ENCODE data around the gene CTXN2.

Gene CTXN2

GRCh38 chr15:48191574-48192225, at the start of gene CTXN2:
Gene CTXN2 (plus strand): TSS chr15:48191665. CDS start chr15:48201301, 9,636 bp downstream.
- ChIA-PET POLR2A (no interaction called here), CTCF (no interaction called here)
- TF ChIP-seq CTBP1 (IDR thresholded peaks at IDR 0.05; ENCODE audit: borderline replicate concordance): no peak
- TF ChIP-seq, protein P1, sequence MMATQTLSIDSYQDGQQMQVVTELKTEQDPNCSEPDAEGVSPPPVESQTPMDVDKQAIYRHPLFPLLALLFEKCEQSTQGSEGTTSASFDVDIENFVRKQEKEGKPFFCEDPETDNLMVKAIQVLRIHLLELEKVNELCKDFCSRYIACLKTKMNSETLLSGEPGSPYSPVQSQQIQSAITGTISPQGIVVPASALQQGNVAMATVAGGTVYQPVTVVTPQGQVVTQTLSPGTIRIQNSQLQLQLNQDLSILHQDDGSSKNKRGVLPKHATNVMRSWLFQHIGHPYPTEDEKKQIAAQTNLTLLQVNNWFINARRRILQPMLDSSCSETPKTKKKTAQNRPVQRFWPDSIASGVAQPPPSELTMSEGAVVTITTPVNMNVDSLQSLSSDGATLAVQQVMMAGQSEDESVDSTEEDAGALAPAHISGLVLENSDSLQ (IDR thresholded peaks at IDR 0.05): no peak
- DNase-seq (ENCODE audit: extremely low spot score): no peak

- TF ChIP-seq SUZ12 (IDR thresholded peaks at IDR 0.05) (no peak), CTBP1 (IDR thresholded peaks at IDR 0.05; ENCODE audit: borderline replicate concordance) (no peak), LEF1 (IDR thresholded peaks at IDR 0.05; ENCODE audit: borderline replicate concordance) (no peak), L3MBTL2 (conservative IDR thresholded peaks at IDR 0.05) (no peak), FOXA1 (IDR thresholded peaks at IDR 0.05) (no peak), ZNF384 (IDR thresholded peaks at IDR 0.05) (no peak), ARNT (IDR thresholded peaks at IDR 0.05) (no peak), BHLHE40 (IDR thresholded peaks at IDR 0.05; ENCODE audit: borderline replicate concordance) (no peak), HDGF (IDR thresholded peaks at IDR 0.05; ENCODE audit: borderline replicate concordance) (no peak), ELF4 (IDR thresholded peaks at IDR 0.05) (no peak), TARDBP (IDR thresholded peaks at IDR 0.05) (no peak), FOXK2 (IDR thresholded peaks at IDR 0.05) (no peak), SP1 (IDR thresholded peaks at IDR 0.05) (no peak), NFRKB (IDR thresholded peaks at IDR 0.05) (no peak)
- TF ChIP-seq, protein P1 (IDR thresholded peaks at IDR 0.05): no peak
- CTCF ChIA-PET: no interaction called here
- no peak for DNase-seq (ENCODE audit: extremely low spot score)
- POLR2A ChIA-PET: no interaction called here
Measured at GRCh38 chr15:48143856-48144255, 47.6 kb upstream of the CTXN2 start.

GRCh38 chr15:48144889-48145288, 46.6 kb upstream of the CTXN2 start:
- ChIA-PET CTCF (no interaction called here), POLR2A (no interaction called here)
- no peak for TF ChIP-seq L3MBTL2 (conservative IDR thresholded peaks at IDR 0.05)
- no peak for TF ChIP-seq LEF1 (IDR thresholded peaks at IDR 0.05; ENCODE audit: borderline replicate concordance)
- TF ChIP-seq, protein P1 (IDR thresholded peaks at IDR 0.05): no peak
- TF ChIP-seq SUZ12 (IDR thresholded peaks at IDR 0.05): no peak
- no peak for TF ChIP-seq CTBP1 (IDR thresholded peaks at IDR 0.05; ENCODE audit: borderline replicate concordance)
- TF ChIP-seq BHLHE40 (IDR thresholded peaks at IDR 0.05; ENCODE audit: borderline replicate concordance): no peak
- TF ChIP-seq FOXA1 (IDR thresholded peaks at IDR 0.05): no peak
- no peak for TF ChIP-seq ZNF384 (IDR thresholded peaks at IDR 0.05)
- no peak for TF ChIP-seq FOXM1 (IDR thresholded peaks at IDR 0.05; ENCODE audit: borderline replicate concordance)
- no peak for DNase-seq (ENCODE audit: extremely low spot score)

DNA sequence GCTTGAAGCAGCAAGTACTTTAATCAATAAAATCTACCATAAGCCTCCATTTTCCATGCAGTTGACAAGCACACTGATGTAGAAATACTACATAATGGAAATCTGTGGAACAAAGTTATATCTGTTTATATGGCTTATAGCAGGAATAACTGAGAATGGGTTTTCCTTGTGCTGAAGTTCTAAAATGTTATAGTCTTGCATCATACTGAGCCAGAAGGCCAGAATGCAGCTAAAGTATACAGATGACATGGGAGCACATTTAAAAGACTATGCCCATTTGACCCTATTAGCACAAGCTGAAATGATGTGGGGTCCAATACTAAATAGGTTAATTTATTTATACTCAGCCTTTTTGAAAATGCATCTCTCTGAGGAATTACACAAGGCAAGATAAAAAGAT, 45.5 kb upstream of the CTXN2 start:
- ChIA-PET POLR2A (no interaction called here), CTCF (no interaction called here)
- no peak for DNase-seq (ENCODE audit: extremely low spot score)
- no peak for TF ChIP-seq FOXA1 (IDR thresholded peaks at IDR 0.05)

DNA sequence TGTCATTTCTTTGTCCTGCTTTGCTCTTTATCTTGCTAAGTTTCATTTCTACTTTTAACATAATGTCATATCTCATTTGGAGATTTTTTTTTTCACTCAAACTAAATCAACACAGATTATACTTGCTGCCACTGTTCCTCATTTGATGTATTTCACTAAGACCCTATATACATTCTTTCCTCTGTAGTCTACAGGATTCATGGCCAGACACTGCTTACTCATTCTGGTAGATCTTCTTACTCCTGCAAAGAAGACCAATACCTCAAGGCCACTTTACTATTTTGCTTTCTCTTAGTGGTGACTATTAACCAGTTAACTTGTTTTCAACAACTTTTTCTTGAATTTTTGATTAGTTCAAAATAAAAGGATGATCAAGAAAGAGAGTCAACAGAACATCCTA, 44.1 kb upstream of the CTXN2 start:
- TF ChIP-seq TARDBP (IDR thresholded peaks at IDR 0.05) (no peak), ARNT (IDR thresholded peaks at IDR 0.05) (no peak), FOXM1 (IDR thresholded peaks at IDR 0.05; ENCODE audit: borderline replicate concordance) (no peak), HDGF (IDR thresholded peaks at IDR 0.05; ENCODE audit: borderline replicate concordance) (no peak)
- CTCF ChIA-PET: no interaction called here
- POLR2A ChIA-PET: no interaction called here
- no peak for DNase-seq (ENCODE audit: extremely low spot score)

- ChIA-PET POLR2A (no interaction called here), CTCF (no interaction called here)
- DNase-seq (ENCODE audit: extremely low spot score): no peak
- TF ChIP-seq SUZ12 (IDR thresholded peaks at IDR 0.05) (no peak), ELF4 (IDR thresholded peaks at IDR 0.05) (no peak), FOXK2 (IDR thresholded peaks at IDR 0.05) (no peak), SP1 (IDR thresholded peaks at IDR 0.05) (no peak), FOXM1 (IDR thresholded peaks at IDR 0.05; ENCODE audit: borderline replicate concordance) (no peak), L3MBTL2 (conservative IDR thresholded peaks at IDR 0.05) (no peak), FOXA1 (IDR thresholded peaks at IDR 0.05) (no peak), CTBP1 (IDR thresholded peaks at IDR 0.05; ENCODE audit: borderline replicate concordance) (no peak), LEF1 (IDR thresholded peaks at IDR 0.05; ENCODE audit: borderline replicate concordance) (no peak), ARNT (IDR thresholded peaks at IDR 0.05) (no peak), BHLHE40 (IDR thresholded peaks at IDR 0.05; ENCODE audit: borderline replicate concordance) (no peak), TARDBP (IDR thresholded peaks at IDR 0.05) (no peak), HDGF (IDR thresholded peaks at IDR 0.05; ENCODE audit: borderline replicate concordance) (no peak), ZNF384 (IDR thresholded peaks at IDR 0.05) (no peak), NFRKB (IDR thresholded peaks at IDR 0.05) (no peak)
- TF ChIP-seq, protein P1 (IDR thresholded peaks at IDR 0.05): no peak
Measured at GRCh38 chr15:48149858-48150257, 41.6 kb upstream of the CTXN2 start.

Measured in HEK293T (cell line).